SU-DHL-6 (cell line): Measurements from ENCODE around the gene GOSR2.

Source experiments
- EZH2phosphoT487 ChIP-seq: fragments of 200-600 bp; sonication (generic), shearing (Covaris generic); conservative IDR thresholded peaks from 2 replicates; pipeline ENCODE4 v1.6.1; 2018; ENCODE audit warnings: mild to moderate bottlenecking, antibody characterized with exemption, low read length, moderate library complexity, mixed read lengths
- TF ChIP-seq, protein P1 (sequence below): fragments of 200-600 bp; sonication (generic); IDR thresholded peaks from one replicate; pipeline ENCODE4 v1.5.1; 2017; ENCODE audit warnings: antibody characterized with exemption, mild to moderate bottlenecking, low read length, moderate library complexity; ENCODE audit not compliant: insufficient read depth, poor library complexity, severe bottlenecking

DNA sequence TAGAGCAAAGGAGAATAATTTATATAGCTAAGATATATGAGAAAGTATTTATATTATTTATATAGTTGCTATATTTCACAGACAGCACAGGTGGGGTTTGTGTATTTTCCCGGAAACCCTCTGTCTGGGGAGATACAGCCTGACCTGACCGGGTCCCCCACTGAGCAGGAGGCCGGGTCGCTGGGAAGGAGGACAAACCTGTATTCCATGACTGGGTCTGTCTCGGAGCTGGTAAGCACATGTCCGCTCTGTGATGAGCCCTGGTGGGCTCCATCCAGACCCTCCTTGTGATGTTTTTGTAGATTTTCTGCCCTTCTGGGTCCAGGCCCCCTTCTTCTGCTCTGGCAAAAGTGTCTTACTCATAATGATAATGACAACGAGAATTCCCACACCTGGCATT lies 43.9 kb upstream of the GOSR2 start:
- TF ChIP-seq, protein P1, sequence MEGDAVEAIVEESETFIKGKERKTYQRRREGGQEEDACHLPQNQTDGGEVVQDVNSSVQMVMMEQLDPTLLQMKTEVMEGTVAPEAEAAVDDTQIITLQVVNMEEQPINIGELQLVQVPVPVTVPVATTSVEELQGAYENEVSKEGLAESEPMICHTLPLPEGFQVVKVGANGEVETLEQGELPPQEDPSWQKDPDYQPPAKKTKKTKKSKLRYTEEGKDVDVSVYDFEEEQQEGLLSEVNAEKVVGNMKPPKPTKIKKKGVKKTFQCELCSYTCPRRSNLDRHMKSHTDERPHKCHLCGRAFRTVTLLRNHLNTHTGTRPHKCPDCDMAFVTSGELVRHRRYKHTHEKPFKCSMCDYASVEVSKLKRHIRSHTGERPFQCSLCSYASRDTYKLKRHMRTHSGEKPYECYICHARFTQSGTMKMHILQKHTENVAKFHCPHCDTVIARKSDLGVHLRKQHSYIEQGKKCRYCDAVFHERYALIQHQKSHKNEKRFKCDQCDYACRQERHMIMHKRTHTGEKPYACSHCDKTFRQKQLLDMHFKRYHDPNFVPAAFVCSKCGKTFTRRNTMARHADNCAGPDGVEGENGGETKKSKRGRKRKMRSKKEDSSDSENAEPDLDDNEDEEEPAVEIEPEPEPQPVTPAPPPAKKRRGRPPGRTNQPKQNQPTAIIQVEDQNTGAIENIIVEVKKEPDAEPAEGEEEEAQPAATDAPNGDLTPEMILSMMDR = no peak
- TF ChIP-seq EZH2phosphoT487 = no peak
